ENCODE data around the gene TSSK1B.

DNA sequence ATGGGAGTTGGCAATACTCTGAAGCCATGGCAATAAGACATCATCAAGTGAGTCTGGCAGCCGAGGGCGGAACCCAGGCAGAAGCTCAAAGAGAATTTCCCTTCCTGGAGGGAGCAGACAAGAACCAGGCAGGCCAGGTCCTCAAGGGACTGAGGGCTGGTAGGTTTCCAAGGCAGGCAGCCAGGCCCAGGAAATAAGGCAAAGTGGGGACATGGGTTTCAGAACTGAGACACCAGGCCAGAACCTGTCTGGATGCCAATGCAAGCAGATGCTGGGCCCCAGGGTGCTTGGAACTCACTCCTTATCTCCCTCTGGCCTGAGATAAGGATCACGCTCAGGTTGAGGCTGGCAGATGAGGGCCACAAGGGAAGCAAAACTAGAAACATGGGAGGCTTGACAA lies 8.9 kb downstream of the TSSK1B start:
- TF ChIP-seq POLR2A (IDR thresholded peaks at IDR 0.05; ENCODE audit: low read length) (no peak), GATA1 (IDR thresholded peaks at IDR 0.05; ENCODE audit: low read depth, low read length) (no peak)
